Measurements from ENCODE around the gene TRIM28. TPM values are rescaled to one million over a fixed set of nuclear protein-coding genes. Genes with fewer than 3 reads are reported as not detected.
A peak's percentile ranks its signal among the peaks of the same experiment; 100 is the strongest.
"Not testable (repeated sequence)": the region's sequence is repeated elsewhere in the genome, so short reads cannot be mapped to it uniquely, and the experiment has no call there.

The TRIM28 gene
- total RNA-seq, result 100 to 1,000 TPM; 336 to 455 TPM

GRCh38 chr19:58543826-58544590 is at the start of gene TRIM28:
Gene TRIM28 (plus strand): TSS chr19:58544064. CDS start chr19:58544758, 694 bp downstream.
- Mint-ChIP-seq H3K36me3 (ENCODE audit: low read depth) (peaks cover 54% of the 10 kb centered on the region), H3K9me3 (no peaks in the 10 kb centered on the region), H3K27ac (peak within 1 kb of the TSS; percentile 98), H3K4me3 (peak within 1 kb of the TSS; percentile 95), H3K27me3 (no peaks in the 10 kb centered on the region), H3K4me1 (peaks cover 26% of the 10 kb centered on the region)
- ATAC-seq (replicated peaks), result peak; percentile 95

GRCh38 chr19:58497634-58498170 is 46.2 kb upstream of the TRIM28 start:
- peaks cover 8% of the 10 kb centered on the region for H3K9me3 Mint-ChIP-seq
- H3K27me3 Mint-ChIP-seq, result no peaks in the 10 kb centered on the region
- H3K4me3 Mint-ChIP-seq, result peak overlapping the region; percentile 93
- no peaks in the 10 kb centered on the region for H3K36me3 Mint-ChIP-seq (ENCODE audit: low read depth)
- H3K4me1 Mint-ChIP-seq, result peaks cover 17% of the 10 kb centered on the region
- H3K27ac Mint-ChIP-seq, result no peak overlapping the region
- no peak for ATAC-seq (replicated peaks)

GRCh38 chr19:58498316-58499020 is 45.4 kb upstream of the TRIM28 start:
- no peak for ATAC-seq (replicated peaks)
- no peaks in the 10 kb centered on the region for H3K36me3 Mint-ChIP-seq (ENCODE audit: low read depth)
- H3K4me1 Mint-ChIP-seq, result peaks cover 17% of the 10 kb centered on the region
- peak overlapping the region; percentile 93 for H3K27ac Mint-ChIP-seq
- H3K9me3 Mint-ChIP-seq, result peaks cover 8% of the 10 kb centered on the region
- peak overlapping the region; percentile 93 for H3K4me3 Mint-ChIP-seq
- H3K27me3 Mint-ChIP-seq, result no peaks in the 10 kb centered on the region

DNA sequence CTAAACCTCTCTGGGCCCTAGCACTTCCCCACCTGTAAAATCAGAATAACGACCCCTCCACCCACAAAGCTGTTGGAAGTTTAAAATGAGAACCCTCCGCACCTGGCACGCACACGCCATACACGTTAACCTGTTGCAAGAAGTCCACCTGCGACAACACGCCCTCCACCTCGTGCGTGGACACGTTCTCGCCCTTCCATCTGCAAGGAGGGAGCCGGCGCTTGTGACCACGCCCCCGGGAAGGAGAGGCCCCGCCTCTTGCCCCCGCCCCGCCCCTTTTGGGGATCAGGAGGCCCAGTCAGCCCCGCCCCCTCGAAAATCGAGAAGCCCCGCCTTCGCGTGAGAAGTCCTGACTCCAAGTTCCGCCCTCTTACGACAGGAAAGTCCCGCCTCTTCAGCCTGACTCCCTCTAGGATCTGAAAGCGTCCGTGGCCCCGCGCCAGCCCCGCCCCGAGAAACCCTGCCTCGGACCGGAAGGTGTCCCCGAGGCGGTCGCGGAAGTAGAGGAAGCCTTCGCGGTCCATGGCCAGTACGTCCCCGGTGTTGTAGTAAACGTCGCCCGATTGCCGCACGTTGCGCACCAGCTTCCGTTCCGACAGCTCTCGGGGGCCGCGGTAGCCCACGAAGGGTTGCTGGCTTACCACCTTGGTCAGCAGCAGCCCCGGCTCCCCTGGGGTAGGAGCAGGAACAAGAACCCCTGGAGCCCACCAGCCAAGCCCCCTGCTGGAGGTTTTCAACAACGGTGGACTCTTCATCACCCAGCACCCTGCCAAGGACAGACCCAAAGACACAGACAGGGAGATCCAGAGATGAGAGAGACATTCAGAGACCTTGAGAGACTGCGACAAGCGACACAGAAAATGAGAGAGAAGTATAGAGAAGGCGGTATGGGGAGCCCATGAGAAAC is 44.6 kb upstream of the TRIM28 start:
- no peaks in the 10 kb centered on the region for H3K36me3 Mint-ChIP-seq (ENCODE audit: low read depth)
- H3K4me3 Mint-ChIP-seq, result peak overlapping the region; percentile 93
- peak; percentile 98 for ATAC-seq (replicated peaks)

DNA sequence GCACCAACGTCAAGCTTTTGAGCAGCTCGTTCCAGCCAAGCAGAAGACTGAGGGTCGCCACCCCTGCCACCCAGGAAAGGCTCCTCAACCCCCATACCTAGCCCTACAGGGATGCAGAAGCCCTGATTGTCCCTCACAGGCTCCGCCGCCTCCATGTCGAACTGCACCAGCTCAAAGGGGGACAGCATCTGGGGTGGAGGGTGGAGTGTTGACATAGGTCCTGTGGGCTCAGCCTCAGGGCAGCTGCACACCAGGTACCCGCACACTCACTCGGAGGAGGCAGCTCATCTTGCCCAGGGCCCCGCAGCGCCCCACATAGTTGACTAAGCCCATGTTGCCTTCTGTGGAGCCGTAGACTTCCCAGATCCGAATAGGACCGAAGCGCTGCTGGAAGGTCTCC is 43.6 kb upstream of the TRIM28 start:
- H3K9me3 Mint-ChIP-seq, result peaks cover 8% of the 10 kb centered on the region

More for the DNA sequence above, 44.6 kb upstream of the TRIM28 start:
- peaks cover 17% of the 10 kb centered on the region for H3K4me1 Mint-ChIP-seq
- H3K9me3 Mint-ChIP-seq, result peaks cover 8% of the 10 kb centered on the region
- no peaks in the 10 kb centered on the region for H3K27me3 Mint-ChIP-seq
- peak overlapping the region; percentile 93 for H3K27ac Mint-ChIP-seq

GRCh38 chr19:58507602-58508223 is 36.2 kb upstream of the TRIM28 start:
- H3K27me3 Mint-ChIP-seq, result not testable (repeated sequence)

More for the DNA sequence above, 43.6 kb upstream of the TRIM28 start:
- Mint-ChIP-seq H3K4me1 (peaks cover 17% of the 10 kb centered on the region), H3K27me3 (no peaks in the 10 kb centered on the region), H3K36me3 (ENCODE audit: low read depth) (no peaks in the 10 kb centered on the region), H3K4me3 (peak overlapping the region; percentile 93), H3K27ac (peak overlapping the region; percentile 93)
- no peak for ATAC-seq (replicated peaks)

GRCh38 chr19:58509731-58510083 is 34.2 kb upstream of the TRIM28 start:
- Mint-ChIP-seq H3K36me3 (ENCODE audit: low read depth) (peaks cover 2% of the 10 kb centered on the region), H3K4me1 (no peaks in the 10 kb centered on the region), H3K27me3 (no peaks in the 10 kb centered on the region), H3K9me3 (peaks cover 3% of the 10 kb centered on the region), H3K27ac (peak overlapping the region; percentile 41), H3K4me3 (no peak overlapping the region)
- ATAC-seq (replicated peaks), result no peak

More at GRCh38 chr19:58507602-58508223, 36.2 kb upstream of the TRIM28 start:
- not testable (repeated sequence) for H3K4me3 Mint-ChIP-seq; H3K9me3 Mint-ChIP-seq; H3K36me3 Mint-ChIP-seq (ENCODE audit: low read depth); ATAC-seq (replicated peaks); H3K27ac Mint-ChIP-seq; H3K4me1 Mint-ChIP-seq

DNA sequence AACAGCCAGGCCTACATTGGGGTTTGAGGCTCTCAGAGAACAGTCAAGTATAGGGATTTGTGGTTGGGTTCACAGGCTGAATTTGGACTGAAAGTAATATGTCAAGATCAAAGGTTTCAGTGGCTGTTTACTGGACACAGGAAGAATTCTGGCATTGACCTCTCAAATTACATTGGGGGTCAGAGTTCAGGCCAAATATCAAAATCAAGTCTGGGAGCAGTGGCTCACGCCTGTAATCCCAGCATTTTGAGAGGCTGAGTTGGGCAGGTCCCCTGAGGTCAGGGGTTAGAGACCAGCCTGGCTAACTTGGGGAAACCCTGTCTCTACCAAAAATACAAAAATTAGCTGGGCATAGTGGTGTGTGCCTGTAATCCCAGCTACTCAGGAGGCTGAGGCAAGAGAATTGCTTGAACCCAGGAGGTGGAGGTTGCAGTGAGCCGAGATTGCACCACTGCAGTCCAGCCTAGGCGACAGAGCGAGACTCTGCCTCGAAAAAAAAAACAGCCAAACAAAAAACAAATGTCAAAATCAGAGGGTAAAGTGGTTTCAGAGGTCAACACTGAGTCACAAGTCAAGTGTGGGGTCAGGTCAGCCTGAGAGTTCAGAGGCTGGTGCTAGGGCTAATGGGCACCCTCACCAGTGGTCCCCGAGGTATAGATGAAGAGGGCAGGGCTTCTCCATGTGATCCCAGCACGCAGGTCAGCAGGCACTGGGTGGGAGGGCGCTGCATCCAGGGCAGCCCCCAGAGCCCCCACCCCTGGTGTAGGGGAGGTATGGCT is 33.6 kb upstream of the TRIM28 start:
- H3K9me3 Mint-ChIP-seq, result peaks cover 3% of the 10 kb centered on the region
- H3K4me3 Mint-ChIP-seq, result no peak overlapping the region
- H3K27ac Mint-ChIP-seq, result peak overlapping the region; percentile 41
- H3K4me1 Mint-ChIP-seq, result peaks cover under 1% of the 10 kb centered on the region
- H3K27me3 Mint-ChIP-seq, result no peaks in the 10 kb centered on the region
- peaks cover 8% of the 10 kb centered on the region for H3K36me3 Mint-ChIP-seq (ENCODE audit: low read depth)
- no peak for ATAC-seq (replicated peaks)

DNA sequence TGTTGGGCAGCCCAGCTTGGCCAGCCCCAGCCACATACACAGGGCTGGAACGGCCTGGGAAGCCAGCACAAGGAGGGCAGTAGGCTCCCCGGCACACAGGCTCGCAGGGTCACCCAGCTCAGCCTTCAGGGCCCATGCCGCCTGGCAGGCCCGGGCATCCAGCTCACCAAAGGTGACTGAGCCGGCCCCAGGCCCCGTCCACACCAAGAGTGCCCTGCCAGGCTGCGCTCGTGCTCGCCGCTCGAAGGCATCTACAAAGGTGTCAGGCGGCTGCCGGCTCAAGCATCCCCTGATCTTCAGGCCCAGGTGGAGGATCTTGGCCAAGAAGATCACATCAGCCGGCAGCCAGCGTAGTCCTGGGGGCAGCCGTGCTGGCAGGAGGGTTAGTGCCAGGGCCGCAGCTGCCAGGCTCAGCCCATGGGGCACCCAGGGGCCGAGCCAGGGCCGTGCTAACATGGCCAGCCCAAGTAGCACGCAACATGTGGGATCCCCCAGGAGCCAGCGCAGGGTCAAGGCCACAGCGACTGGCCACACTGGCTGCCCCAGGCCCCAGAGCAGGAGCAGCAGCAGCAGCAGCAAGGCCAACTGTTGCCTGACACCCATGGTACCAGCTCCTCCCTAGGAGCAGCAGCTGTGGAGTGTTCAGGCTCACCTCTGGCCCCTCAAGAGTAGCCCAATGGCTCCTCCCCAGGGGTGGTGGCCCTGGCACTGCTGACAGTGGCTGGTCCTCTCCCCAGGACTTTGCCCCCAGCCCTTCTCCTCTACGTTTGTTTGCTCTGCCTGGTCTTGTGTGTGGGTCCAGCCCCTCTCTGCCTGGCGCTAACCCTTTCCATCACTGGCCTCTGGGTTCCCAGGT is 32.3 kb upstream of the TRIM28 start, which contains the start of gene SLC27A5:
Gene SLC27A5, minus strand, starts transcription at position 640 of the 856 bp plus-strand sequence. Its CDS starts 37 bp downstream, at position 603.
- peak within 1 kb of the TSS; percentile 85 for H3K4me3 Mint-ChIP-seq
- peaks cover 16% of the 10 kb centered on the region for H3K36me3 Mint-ChIP-seq (ENCODE audit: low read depth)
- peaks cover 6% of the 10 kb centered on the region for H3K4me1 Mint-ChIP-seq
- H3K27ac Mint-ChIP-seq, result peak within 1 kb of the TSS; percentile 85
- H3K9me3 Mint-ChIP-seq, result peaks cover 3% of the 10 kb centered on the region
- ATAC-seq (replicated peaks), result no peak
- no peaks in the 10 kb centered on the region for H3K27me3 Mint-ChIP-seq

DNA sequence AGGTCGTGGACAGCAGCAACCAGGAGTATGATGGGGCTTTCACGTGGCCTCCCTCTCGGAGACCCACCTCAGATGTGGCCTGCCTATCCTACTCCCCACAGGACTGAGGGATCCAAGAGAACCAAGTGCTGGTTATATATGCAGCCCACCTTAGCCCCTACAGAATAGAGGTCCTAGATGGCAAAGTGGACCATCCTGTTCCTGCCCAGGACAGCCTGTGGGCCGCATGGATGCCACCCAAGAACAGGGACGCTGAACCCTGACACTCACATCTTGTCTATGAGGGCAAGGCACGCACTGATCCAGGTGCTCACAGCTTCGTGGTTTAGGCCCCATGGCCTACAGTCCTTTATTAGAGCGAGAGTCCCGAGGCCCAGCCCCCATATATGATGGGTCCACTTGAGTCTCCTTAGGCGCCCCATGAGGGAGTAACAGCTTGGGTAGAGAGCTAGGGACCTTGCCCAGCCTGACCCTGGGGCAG is 30.6 kb upstream of the TRIM28 start:
- Mint-ChIP-seq H3K9me3 (no peaks in the 10 kb centered on the region), H3K4me1 (peaks cover 11% of the 10 kb centered on the region), H3K36me3 (ENCODE audit: low read depth) (peaks cover 20% of the 10 kb centered on the region), H3K4me3 (peak overlapping the region; percentile 85), H3K27me3 (no peaks in the 10 kb centered on the region), H3K27ac (peak overlapping the region; percentile 85)
- ATAC-seq (replicated peaks), result peak; percentile 2

DNA sequence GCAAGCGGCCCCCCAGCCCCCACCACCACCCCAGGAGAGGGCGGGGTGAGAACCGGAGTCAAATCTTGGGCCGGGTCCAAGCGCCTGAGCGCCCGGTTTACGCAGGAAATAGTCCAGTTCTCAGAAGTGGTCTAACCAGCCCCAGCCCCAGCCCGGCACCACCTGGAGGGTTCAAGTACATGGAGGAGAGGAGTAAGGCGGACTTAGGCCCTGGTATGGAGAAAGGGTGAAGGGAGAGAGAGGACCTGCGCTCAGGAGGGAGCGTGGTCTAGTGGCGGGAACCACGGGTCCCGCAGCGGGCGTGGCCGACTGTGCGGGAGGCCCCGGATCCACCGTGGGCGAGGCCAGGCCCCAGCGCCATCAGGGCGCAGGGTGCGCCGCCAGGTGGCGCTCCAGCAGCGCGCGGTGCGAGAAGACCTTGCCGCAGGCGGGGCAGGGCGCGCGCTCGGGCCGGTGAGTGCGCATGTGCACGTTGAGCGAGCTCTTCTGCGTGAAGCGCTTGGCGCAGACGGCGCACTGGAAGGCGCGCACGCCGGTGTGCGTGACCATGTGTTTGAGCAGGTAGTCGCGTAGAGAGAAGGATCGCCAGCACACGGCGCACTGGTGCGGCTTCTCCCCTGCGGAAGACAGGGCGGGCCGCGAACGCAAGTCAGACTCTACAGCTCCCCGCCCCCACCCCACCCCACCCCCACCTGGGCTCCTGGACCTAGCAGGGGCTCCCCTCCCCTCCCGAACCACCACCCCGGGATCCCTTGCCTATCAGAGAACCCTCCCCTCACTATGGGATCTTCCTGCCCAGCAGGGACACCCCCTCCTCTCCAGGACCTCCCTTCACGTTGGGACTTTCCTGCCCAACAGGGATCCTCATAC is 29.9 kb upstream of the TRIM28 start:
- peak; percentile 95 for ATAC-seq (replicated peaks)
- Mint-ChIP-seq H3K27ac (peak overlapping the region; percentile 85), H3K36me3 (ENCODE audit: low read depth) (peaks cover 26% of the 10 kb centered on the region), H3K9me3 (no peaks in the 10 kb centered on the region), H3K27me3 (no peaks in the 10 kb centered on the region), H3K4me3 (peak overlapping the region; percentile 85), H3K4me1 (peaks cover 12% of the 10 kb centered on the region)
